A673 (cell line): Measurements from ENCODE around the gene RPTOR. TPM values are rescaled to one million over a fixed set of nuclear protein-coding genes. Genes with fewer than 3 reads are reported as not detected.

Source experiments
- BruUV-seq: library from RNA; stranded (reverse); fragments of 400-500 nt; replicated peaks from 2 replicates; lab custom pipeline; 2021; lab: Mats Ljungman, UMichigan
- CTCF ChIA-PET: fragments of 300-600 bp; sonication (Branson Sonifier 250); formaldehyde crosslinking; loops from one replicate; lab custom pipeline; 2022; ENCODE audit warnings: antibody characterized with exemption; lab: Charles Lee
- POLR2A ChIA-PET: fragments of 300-600 bp; sonication (Branson Sonifier 250); formaldehyde crosslinking; loops from one replicate; lab custom pipeline; 2022; ENCODE audit warnings: antibody characterized with exemption; ENCODE audit not compliant: low non-redundant PET; lab: Charles Lee
- DNase-seq: peaks from one replicate; pipeline ENCODE4 v3.0.0-alpha.2; 2015; ENCODE audit warnings: low spot score
- H3K27ac ChIP-seq: fragments of 200-600 bp; sonication (generic); 2 replicates; pipeline ENCODE4 v1.5.1; 2016; ENCODE audit warnings: mixed run types, low read depth, mild to moderate bottlenecking, mixed read lengths, antibody characterized with exemption, low read length; ENCODE audit not compliant: poor library complexity, severe bottlenecking
- H3K27me3 ChIP-seq: fragments of 200-600 bp; sonication (generic); replicated peaks from 2 replicates; pipeline ENCODE4 v1.6.1; 2017; ENCODE audit warnings: mixed run types, low read depth, mild to moderate bottlenecking, mixed read lengths, antibody characterized with exemption, low read length; ENCODE audit not compliant: insufficient read depth, poor library complexity
- H3K36me3 ChIP-seq: fragments of 200-600 bp; sonication (generic); 2 replicates; pipeline ENCODE4 v1.6.1; 2016; ENCODE audit warnings: mixed run types, mild to moderate bottlenecking, mixed read lengths, antibody characterized with exemption, low read length; ENCODE audit not compliant: insufficient read depth, poor library complexity, severe bottlenecking
- H3K4me1 ChIP-seq: fragments of 200-600 bp; sonication (generic); 2 replicates; pipeline ENCODE4 v1.6.1; 2017; ENCODE audit warnings: mixed run types, mild to moderate bottlenecking, mixed read lengths, antibody characterized with exemption, low read length; ENCODE audit not compliant: insufficient read depth, poor library complexity, severe bottlenecking
- H3K4me3 ChIP-seq: fragments of 200-600 bp; sonication (generic); 2 replicates; pipeline ENCODE4 v1.5.1; 2016; ENCODE audit warnings: low read depth, mixed run types, mild to moderate bottlenecking, mixed read lengths, low read length; ENCODE audit not compliant: poor library complexity, severe bottlenecking
- H3K9me3 ChIP-seq: fragments of 200-600 bp; sonication (generic); 2 replicates; pipeline ENCODE4 v1.6.1; 2016; ENCODE audit warnings: mixed run types, low read depth, mild to moderate bottlenecking, mixed read lengths, antibody characterized with exemption, low read length; ENCODE audit not compliant: poor library complexity, severe bottlenecking
- EZH2 ChIP-seq: fragments of 200-600 bp; sonication (generic); IDR thresholded peaks from 2 replicates; pipeline ENCODE4 v1.6.1; 2017; ENCODE audit warnings: borderline replicate concordance, low read depth, mild to moderate bottlenecking, mixed read lengths, antibody characterized with exemption, low read length; ENCODE audit not compliant: poor library complexity, severe bottlenecking
- intact Hi-C: fragments of 100-400 bp; cut with micrococcal nuclease; formaldehyde crosslinking; loops from one replicate; pipeline ENCODE4 v1.10.0; 2022; ENCODE audit not compliant: unreplicated experiment
- total RNA-seq: library from RNA; stranded (reverse); gene quantifications from 2 replicates; pipeline ENCODE4 v1.2.3, GENCODE V29; 2021
- TF ChIP-seq, protein P1 (sequence below): fragments of 300-800, 200-600 bp; sonication (generic); conservative IDR thresholded peaks from 2 replicates; pipeline ENCODE4 v1.5.1; 2017; ENCODE audit warnings: low read depth, mild to moderate bottlenecking, antibody characterized with exemption, low read length, moderate library complexity, mixed read lengths

Gene RPTOR
- total RNA-seq, 1 experiment from 2014 or later: 55.2 TPM

DNA sequence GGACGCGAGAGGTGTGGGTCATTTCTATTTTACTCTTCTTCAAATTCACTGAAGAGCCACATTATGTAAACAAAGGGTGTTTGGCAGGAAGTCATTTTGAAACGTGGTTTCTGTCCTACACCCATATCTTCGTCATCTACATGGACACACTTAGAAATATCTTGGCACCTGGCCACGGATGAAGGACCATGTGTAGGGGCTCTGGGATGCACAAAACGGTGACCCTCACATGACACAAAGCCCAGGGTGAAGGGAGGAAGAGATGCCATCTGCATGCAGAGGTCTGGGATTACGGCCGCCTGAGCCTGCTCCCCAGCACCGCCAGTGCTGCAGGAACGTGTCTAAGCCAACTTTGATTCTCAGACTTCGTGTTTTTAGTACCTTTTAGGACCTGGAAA is 316.8 kb downstream of the RPTOR start:
- H3K4me3 ChIP-seq: no peak overlapping the region
- ChIA-PET CTCF (no interaction called here), POLR2A (no interaction called here)
- H3K4me1 ChIP-seq: peaks cover 16% of the 10 kb centered on the region
- intact Hi-C loops: no loop called here
- no peaks in the 10 kb centered on the region for H3K27me3 ChIP-seq
- H3K9me3 ChIP-seq: no peaks in the 10 kb centered on the region
- BruUV-seq: no TSS peak
- H3K27ac ChIP-seq: no peak overlapping the region
- DNase-seq: no peak
- no peak for TF ChIP-seq EZH2
- TF ChIP-seq, protein P1, sequence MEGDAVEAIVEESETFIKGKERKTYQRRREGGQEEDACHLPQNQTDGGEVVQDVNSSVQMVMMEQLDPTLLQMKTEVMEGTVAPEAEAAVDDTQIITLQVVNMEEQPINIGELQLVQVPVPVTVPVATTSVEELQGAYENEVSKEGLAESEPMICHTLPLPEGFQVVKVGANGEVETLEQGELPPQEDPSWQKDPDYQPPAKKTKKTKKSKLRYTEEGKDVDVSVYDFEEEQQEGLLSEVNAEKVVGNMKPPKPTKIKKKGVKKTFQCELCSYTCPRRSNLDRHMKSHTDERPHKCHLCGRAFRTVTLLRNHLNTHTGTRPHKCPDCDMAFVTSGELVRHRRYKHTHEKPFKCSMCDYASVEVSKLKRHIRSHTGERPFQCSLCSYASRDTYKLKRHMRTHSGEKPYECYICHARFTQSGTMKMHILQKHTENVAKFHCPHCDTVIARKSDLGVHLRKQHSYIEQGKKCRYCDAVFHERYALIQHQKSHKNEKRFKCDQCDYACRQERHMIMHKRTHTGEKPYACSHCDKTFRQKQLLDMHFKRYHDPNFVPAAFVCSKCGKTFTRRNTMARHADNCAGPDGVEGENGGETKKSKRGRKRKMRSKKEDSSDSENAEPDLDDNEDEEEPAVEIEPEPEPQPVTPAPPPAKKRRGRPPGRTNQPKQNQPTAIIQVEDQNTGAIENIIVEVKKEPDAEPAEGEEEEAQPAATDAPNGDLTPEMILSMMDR: no peak
- no peaks in the 10 kb centered on the region for H3K36me3 ChIP-seq

GRCh38 chr17:80861892-80862291 is 317.3 kb downstream of the RPTOR start:
- no peaks in the 10 kb centered on the region for H3K9me3 ChIP-seq
- intact Hi-C loops: no loop called here
- no TSS peak for BruUV-seq
- CTCF ChIA-PET: no interaction called here
- no peaks in the 10 kb centered on the region for H3K36me3 ChIP-seq
- POLR2A ChIA-PET: no interaction called here
- peaks cover 16% of the 10 kb centered on the region for H3K4me1 ChIP-seq
- DNase-seq: no peak
- no peak overlapping the region for H3K4me3 ChIP-seq
- no peak overlapping the region for H3K27ac ChIP-seq
- H3K27me3 ChIP-seq: no peaks in the 10 kb centered on the region
- TF ChIP-seq EZH2: no peak
- TF ChIP-seq, protein P1: 0 out of 2 replicates have a peak, but pooled peaks have one; percentile 23

DNA sequence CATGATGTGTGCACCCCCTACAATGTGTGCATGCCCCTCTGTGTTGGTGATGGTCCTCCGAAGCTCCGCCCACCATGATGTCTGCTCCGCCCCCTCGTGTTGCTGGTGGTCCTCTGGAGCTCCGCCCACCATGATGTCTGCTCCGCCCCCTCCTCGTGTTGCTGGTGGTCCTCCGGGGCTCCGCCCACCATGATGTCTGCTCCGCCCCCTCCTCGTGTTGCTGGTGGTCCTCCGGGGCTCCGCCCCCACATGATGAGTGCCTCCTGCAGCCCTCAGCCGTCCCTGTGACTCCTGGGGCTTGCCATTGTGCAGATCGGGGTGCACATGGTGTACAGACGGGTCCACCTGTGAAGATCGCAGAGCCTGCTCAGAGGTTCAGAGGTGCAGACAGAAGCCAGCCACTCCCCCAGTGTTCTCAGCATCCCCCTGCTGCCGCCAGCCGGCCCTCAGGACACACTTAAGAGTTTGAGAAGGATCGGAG is 317.9 kb downstream of the RPTOR start:
- TF ChIP-seq EZH2: no peak
- TF ChIP-seq, protein P1: no peak
- no peak for DNase-seq
- intact Hi-C loops: no loop called here
- Histone ChIP-seq H3K36me3 (no peaks in the 10 kb centered on the region), H3K9me3 (no peaks in the 10 kb centered on the region), H3K27ac (no peak overlapping the region), H3K4me3 (no peak overlapping the region), H3K27me3 (no peaks in the 10 kb centered on the region), H3K4me1 (peaks cover 16% of the 10 kb centered on the region)
- ChIA-PET CTCF (no interaction called here), POLR2A (no interaction called here)
- no TSS peak for BruUV-seq
